GM23338 (cell line): ENCODE data around the gene KCNQ5. TPM values are rescaled to one million over a fixed set of nuclear protein-coding genes. Genes with fewer than 3 reads are reported as not detected.

Experiments
- ATAC-seq: fragments of 200-7000 bp; cut with Tn5 transposase; 3 replicates; pipeline ENCODE4 v1.9.1; 2020
- DNase-seq: peaks from one replicate; pipeline ENCODE4 v3.0.0-alpha.2; 2015; ENCODE audit warnings: low spot score
- H2AFZ ChIP-seq: fragments of 200-600 bp; sonication (generic); 2 replicates; pipeline ENCODE4 v1.8.0; 2016; ENCODE audit warnings: antibody characterized with exemption, mild to moderate bottlenecking, moderate library complexity
- H3F3A ChIP-seq: fragments of 200-600 bp; sonication (generic); replicated peaks from 2 replicates; pipeline ENCODE4 v1.8.0; 2017; ENCODE audit warnings: antibody characterized with exemption, mixed run types, low read depth
- H3K27ac ChIP-seq: fragments of 200-600 bp; sonication (generic); 2 replicates; pipeline ENCODE4 v1.6.1; 2016; ENCODE audit warnings: low read depth
- H3K27me3 ChIP-seq: fragments of 200-600 bp; sonication (generic); 2 replicates; pipeline ENCODE4 v1.8.0; 2016; ENCODE audit warnings: mild to moderate bottlenecking, mixed run types, moderate library complexity; ENCODE audit not compliant: insufficient read depth
- H3K36me3 ChIP-seq: fragments of 200-600 bp; sonication (generic); 2 replicates; pipeline ENCODE4 v1.8.0; 2016; ENCODE audit warnings: mild to moderate bottlenecking; ENCODE audit not compliant: insufficient read depth
- H3K4me1 ChIP-seq: fragments of 200-600 bp; sonication (generic); 2 replicates; pipeline ENCODE4 v1.8.0; 2016; ENCODE audit warnings: mild to moderate bottlenecking, moderate library complexity; ENCODE audit not compliant: insufficient read depth
- H3K4me2 ChIP-seq: fragments of 200-600 bp; sonication (generic); 2 replicates; pipeline ENCODE4 v1.7.1; 2017; ENCODE audit warnings: mixed run types
- H3K4me3 ChIP-seq: fragments of 200-600 bp; sonication (generic); 2 replicates; pipeline ENCODE4 v1.6.1; 2016; ENCODE audit warnings: mixed run types
- H3K79me2 ChIP-seq: fragments of 200-600 bp; sonication (generic); replicated peaks from 2 replicates; pipeline ENCODE4 v1.8.0; 2017; ENCODE audit warnings: mild to moderate bottlenecking; ENCODE audit not compliant: insufficient read depth
- H3K9me2 ChIP-seq: fragments of 200-600 bp; sonication (generic); 2 replicates; pipeline ENCODE4 v1.8.0; 2017; ENCODE audit not compliant: insufficient read depth
- H4K20me1 ChIP-seq: fragments of 200-600 bp; sonication (generic); replicated peaks from 2 replicates; pipeline ENCODE4 v1.8.0; 2017; ENCODE audit warnings: mild to moderate bottlenecking; ENCODE audit not compliant: insufficient read depth
- H3K27ac Mint-ChIP-seq: 2 replicates; pipeline ENCODE4 v1.8.0; 2020; ENCODE audit warnings: inconsistent platforms, mild to moderate bottlenecking, moderate library complexity, mixed read lengths
- H3K27me3 Mint-ChIP-seq: 3 replicates; pipeline ENCODE4 v1.8.0; 2022; ENCODE audit warnings: low read depth, mild to moderate bottlenecking, moderate library complexity, mixed read lengths, inconsistent platforms; ENCODE audit not compliant: insufficient read depth, poor library complexity
- H3K36me3 Mint-ChIP-seq: 3 replicates; pipeline ENCODE4 v1.8.0; 2021; ENCODE audit warnings: low read depth, mild to moderate bottlenecking, inconsistent platforms, moderate library complexity, mixed read lengths
- H3K4me1 Mint-ChIP-seq: 3 replicates; pipeline ENCODE4 v1.8.0; 2020; ENCODE audit warnings: mild to moderate bottlenecking, inconsistent platforms, mixed read lengths
- H3K4me3 Mint-ChIP-seq: 3 replicates; pipeline ENCODE4 v1.8.0; 2021; ENCODE audit warnings: moderate library complexity, mild to moderate bottlenecking, inconsistent platforms, mixed read lengths
- H3K9me3 Mint-ChIP-seq: 3 replicates; pipeline ENCODE4 v1.8.0; 2020; ENCODE audit warnings: moderate library complexity, mild to moderate bottlenecking, inconsistent platforms, mixed read lengths
- CREB1 ChIP-seq: fragments of 250-450 bp; sonication (Bioruptor Pico); IDR thresholded peaks from 2 replicates; pipeline ENCODE4 v1.5.0; 2020; ENCODE audit warnings: low read depth, mild to moderate bottlenecking, moderate library complexity
- EZH2 ChIP-seq: fragments of 200-600 bp; sonication (generic); IDR thresholded peaks from one replicate; pipeline ENCODE4 v1.8.0; 2017; ENCODE audit warnings: antibody characterized with exemption, mild to moderate bottlenecking, low read depth; ENCODE audit not compliant: unreplicated experiment
- EZH2phosphoT487 ChIP-seq: fragments of 200-600 bp; sonication (generic); IDR thresholded peaks from one replicate; pipeline ENCODE4 v1.8.1; 2018; ENCODE audit warnings: antibody characterized with exemption; ENCODE audit not compliant: unreplicated experiment
- JUNB ChIP-seq: IDR thresholded peaks from one replicate; pipeline ENCODE4 v1.6.1; 2016; ENCODE audit warnings: antibody characterized with exemption; ENCODE audit not compliant: unreplicated experiment
- NANOG ChIP-seq: IDR thresholded peaks from 2 replicates; pipeline ENCODE4 v1.6.1; 2016; ENCODE audit warnings: antibody characterized with exemption, borderline replicate concordance
- POLR2AphosphoS5 ChIP-seq: IDR thresholded peaks from 2 replicates; pipeline ENCODE4 v1.6.1; 2016; ENCODE audit warnings: antibody characterized with exemption, low read depth
- ZNF114 ChIP-seq: fragments of 250-450 bp; sonication (Bioruptor Pico); IDR thresholded peaks from 2 replicates; pipeline ENCODE4 v1.5.0; 2020; ENCODE audit warnings: mild to moderate bottlenecking, moderate library complexity
- ZNF331 ChIP-seq: fragments of 250-450 bp; sonication (Bioruptor Pico); IDR thresholded peaks from 2 replicates; pipeline ENCODE4 v1.5.0; 2020; ENCODE audit warnings: low read depth, mild to moderate bottlenecking, moderate library complexity
- polyA plus RNA-seq: library from polyadenylated mRNA; unstranded; fragments of >200 nt; fragmentation: Nextera tagmentation; extraction: Ambion mirVana; gene quantifications from 2 replicates; pipeline ENCODE4 v1.2.1, GENCODE V29; 2016
- total RNA-seq: library from RNA; depleted of rRNA; stranded (reverse); fragments of >200 nt; shearing (Covaris generic); gene quantifications from 2 replicates; pipeline ENCODE4 v1.2.3, GENCODE V29; 2014
- TF ChIP-seq, protein P1 (sequence below), 2 experiments: fragments of 200-600 bp in 1 of 2; sonication (generic) in 1 of 2; conservative IDR thresholded peaks; 2 replicates each; pipeline versions ENCODE4 v1.5.1 to v1.6.1; 2016 to 2017; ENCODE audit warnings: antibody characterized with exemption in 2 of 2, low read depth in 2 of 2, mild to moderate bottlenecking in 2 of 2, moderate library complexity in 1 of 2
- TF ChIP-seq, protein P2 (sequence below): IDR thresholded peaks from one replicate; pipeline ENCODE4 v1.6.1; 2018; ENCODE audit warnings: antibody characterized with exemption; ENCODE audit not compliant: unreplicated experiment
- TF ChIP-seq, protein P3 (sequence below): IDR thresholded peaks from 2 replicates; pipeline ENCODE4 v1.6.1; 2016; ENCODE audit warnings: antibody characterized with exemption

The KCNQ5 gene
- total and polyA plus RNA-seq, 2 experiments from 2014 or later: 0.68 to 0.87 TPM

DNA sequence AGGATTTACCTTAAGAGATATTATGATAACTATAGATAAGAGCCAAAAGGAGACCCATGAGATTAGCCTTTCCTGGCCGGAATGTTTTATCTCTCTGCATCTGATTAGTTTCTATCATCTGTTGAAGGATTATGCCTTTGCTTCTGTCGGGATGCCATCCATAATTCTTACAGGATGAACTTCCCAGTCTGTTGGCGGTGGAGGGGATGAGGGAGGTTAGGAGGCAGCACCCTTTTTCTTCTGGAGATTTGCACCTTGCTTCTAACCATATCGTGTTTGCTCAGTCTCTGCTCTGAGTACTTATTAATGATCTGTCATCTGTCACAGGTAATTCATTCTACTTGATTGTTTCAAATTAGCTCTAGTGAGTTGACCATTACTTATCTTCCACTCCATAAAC is 311.4 kb downstream of the KCNQ5 start (continued):
- TF ChIP-seq, protein P1, sequence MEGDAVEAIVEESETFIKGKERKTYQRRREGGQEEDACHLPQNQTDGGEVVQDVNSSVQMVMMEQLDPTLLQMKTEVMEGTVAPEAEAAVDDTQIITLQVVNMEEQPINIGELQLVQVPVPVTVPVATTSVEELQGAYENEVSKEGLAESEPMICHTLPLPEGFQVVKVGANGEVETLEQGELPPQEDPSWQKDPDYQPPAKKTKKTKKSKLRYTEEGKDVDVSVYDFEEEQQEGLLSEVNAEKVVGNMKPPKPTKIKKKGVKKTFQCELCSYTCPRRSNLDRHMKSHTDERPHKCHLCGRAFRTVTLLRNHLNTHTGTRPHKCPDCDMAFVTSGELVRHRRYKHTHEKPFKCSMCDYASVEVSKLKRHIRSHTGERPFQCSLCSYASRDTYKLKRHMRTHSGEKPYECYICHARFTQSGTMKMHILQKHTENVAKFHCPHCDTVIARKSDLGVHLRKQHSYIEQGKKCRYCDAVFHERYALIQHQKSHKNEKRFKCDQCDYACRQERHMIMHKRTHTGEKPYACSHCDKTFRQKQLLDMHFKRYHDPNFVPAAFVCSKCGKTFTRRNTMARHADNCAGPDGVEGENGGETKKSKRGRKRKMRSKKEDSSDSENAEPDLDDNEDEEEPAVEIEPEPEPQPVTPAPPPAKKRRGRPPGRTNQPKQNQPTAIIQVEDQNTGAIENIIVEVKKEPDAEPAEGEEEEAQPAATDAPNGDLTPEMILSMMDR (conservative IDR thresholded peaks at IDR 0.05; ENCODE audit: low read depth in 2 of 2): no peak
- no peak for TF ChIP-seq POLR2AphosphoS5
- no peak for TF ChIP-seq ZNF114
- TF ChIP-seq JUNB: no peak
- TF ChIP-seq, protein P2, sequence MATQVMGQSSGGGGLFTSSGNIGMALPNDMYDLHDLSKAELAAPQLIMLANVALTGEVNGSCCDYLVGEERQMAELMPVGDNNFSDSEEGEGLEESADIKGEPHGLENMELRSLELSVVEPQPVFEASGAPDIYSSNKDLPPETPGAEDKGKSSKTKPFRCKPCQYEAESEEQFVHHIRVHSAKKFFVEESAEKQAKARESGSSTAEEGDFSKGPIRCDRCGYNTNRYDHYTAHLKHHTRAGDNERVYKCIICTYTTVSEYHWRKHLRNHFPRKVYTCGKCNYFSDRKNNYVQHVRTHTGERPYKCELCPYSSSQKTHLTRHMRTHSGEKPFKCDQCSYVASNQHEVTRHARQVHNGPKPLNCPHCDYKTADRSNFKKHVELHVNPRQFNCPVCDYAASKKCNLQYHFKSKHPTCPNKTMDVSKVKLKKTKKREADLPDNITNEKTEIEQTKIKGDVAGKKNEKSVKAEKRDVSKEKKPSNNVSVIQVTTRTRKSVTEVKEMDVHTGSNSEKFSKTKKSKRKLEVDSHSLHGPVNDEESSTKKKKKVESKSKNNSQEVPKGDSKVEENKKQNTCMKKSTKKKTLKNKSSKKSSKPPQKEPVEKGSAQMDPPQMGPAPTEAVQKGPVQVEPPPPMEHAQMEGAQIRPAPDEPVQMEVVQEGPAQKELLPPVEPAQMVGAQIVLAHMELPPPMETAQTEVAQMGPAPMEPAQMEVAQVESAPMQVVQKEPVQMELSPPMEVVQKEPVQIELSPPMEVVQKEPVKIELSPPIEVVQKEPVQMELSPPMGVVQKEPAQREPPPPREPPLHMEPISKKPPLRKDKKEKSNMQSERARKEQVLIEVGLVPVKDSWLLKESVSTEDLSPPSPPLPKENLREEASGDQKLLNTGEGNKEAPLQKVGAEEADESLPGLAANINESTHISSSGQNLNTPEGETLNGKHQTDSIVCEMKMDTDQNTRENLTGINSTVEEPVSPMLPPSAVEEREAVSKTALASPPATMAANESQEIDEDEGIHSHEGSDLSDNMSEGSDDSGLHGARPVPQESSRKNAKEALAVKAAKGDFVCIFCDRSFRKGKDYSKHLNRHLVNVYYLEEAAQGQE: no peak
- no peak for TF ChIP-seq ZNF331 (CRISPR knock-in tag)
- TF ChIP-seq NANOG: no peak
- TF ChIP-seq, protein P3, sequence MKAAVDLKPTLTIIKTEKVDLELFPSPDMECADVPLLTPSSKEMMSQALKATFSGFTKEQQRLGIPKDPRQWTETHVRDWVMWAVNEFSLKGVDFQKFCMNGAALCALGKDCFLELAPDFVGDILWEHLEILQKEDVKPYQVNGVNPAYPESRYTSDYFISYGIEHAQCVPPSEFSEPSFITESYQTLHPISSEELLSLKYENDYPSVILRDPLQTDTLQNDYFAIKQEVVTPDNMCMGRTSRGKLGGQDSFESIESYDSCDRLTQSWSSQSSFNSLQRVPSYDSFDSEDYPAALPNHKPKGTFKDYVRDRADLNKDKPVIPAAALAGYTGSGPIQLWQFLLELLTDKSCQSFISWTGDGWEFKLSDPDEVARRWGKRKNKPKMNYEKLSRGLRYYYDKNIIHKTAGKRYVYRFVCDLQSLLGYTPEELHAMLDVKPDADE: no peak
- no peak for TF ChIP-seq EZH2
- TF ChIP-seq CREB1 (CRISPR knock-in tag): no peak

DNA sequence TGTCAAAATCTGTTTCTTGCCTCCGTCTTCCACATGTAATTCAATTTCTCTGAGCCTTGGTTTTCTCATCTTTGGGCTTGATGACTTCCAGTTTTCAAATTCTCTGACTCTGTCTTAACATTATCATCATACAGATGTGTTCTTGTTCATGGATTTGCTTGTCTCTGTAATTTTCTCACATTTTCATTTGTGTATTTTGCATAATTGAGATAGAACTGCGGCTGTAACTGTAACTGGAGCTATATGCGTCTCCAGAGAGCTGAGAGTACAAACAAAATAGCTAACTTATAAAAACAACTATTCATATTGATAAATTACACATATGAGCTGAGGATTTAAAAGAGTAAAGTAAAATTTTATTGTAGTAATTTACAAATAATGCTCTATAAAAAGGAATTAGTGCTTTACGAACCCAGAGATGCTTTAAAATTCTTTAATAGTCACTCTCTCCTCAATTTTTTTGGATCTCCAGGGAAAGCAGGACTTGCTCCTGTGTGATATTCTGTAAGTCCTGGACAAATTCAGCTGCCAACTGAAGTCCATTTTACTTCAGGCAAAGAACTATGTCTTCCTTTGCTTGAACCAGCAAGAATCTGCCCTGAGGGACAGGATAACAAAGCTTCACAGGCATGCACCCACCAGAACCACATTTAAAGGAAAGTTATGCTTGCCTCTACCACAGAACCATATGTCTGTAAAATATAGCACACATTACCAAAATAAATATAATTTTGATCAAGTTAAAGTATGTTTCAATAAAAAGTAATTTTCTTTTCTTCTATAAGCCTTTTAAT is 315.1 kb downstream of the KCNQ5 start:
- no peaks in the 10 kb centered on the region for H3K4me1 ChIP-seq
- no peaks in the 10 kb centered on the region for H3K9me3 Mint-ChIP-seq
- no peak overlapping the region for H3K4me3 ChIP-seq
- ATAC-seq (no peak), DNase-seq (no peak)
- no peak overlapping the region for H2AFZ ChIP-seq
- H3K27me3 ChIP-seq: no peaks in the 10 kb centered on the region
- H3K4me1 Mint-ChIP-seq: peaks cover 2% of the 10 kb centered on the region; the same call in 2 of the 3 replicates
- no peaks in the 10 kb centered on the region for H3K36me3 Mint-ChIP-seq
- TF ChIP-seq POLR2AphosphoS5 (no peak), EZH2phosphoT487 (no peak)
- TF ChIP-seq, protein P1 (conservative IDR thresholded peaks at IDR 0.05; ENCODE audit: low read depth in 2 of 2): no peak
- no peak overlapping the region for H3K4me3 Mint-ChIP-seq
- no peaks in the 10 kb centered on the region for H3F3A ChIP-seq
- no peaks in the 10 kb centered on the region for H3K36me3 ChIP-seq
- no peaks in the 10 kb centered on the region for H3K79me2 ChIP-seq
- H3K4me2 ChIP-seq: no peak overlapping the region
- no peak overlapping the region for H3K27ac ChIP-seq
- H3K27ac Mint-ChIP-seq: no peak overlapping the region
- H3K27me3 Mint-ChIP-seq: peaks cover 4% of the 10 kb centered on the region
- H4K20me1 ChIP-seq: no peaks in the 10 kb centered on the region
- H3K9me2 ChIP-seq: no peaks in the 10 kb centered on the region
